Upper lobe of right lung (tissue), 1 donor: ENCODE results near the gene PLXNB2. TPM values are rescaled to one million over a fixed set of nuclear protein-coding genes. Genes with fewer than 3 reads are reported as not detected.
A peak's percentile ranks its signal among the peaks of the same experiment; 100 is the strongest.

Experiments
- ATAC-seq: fragments of 200-7000 bp; cut with Tn5 transposase; one replicate; pipeline ENCODE4 v1.9.1; 2020; ENCODE audit warnings: mild to moderate bottlenecking, moderate library complexity
- DNase-seq: peaks from one replicate; pipeline ENCODE4 v3.0.0-alpha.2; 2020
- H3K27ac ChIP-seq: fragments of 200-600 bp; one replicate; pipeline ENCODE4 v1.8.0; 2022
- H3K27me3 ChIP-seq: fragments of 200-600 bp; one replicate; pipeline ENCODE4 v1.8.0; 2022; ENCODE audit warnings: mild to moderate bottlenecking
- H3K36me3 ChIP-seq: fragments of 200-600 bp; one replicate; pipeline ENCODE4 v1.8.0; 2022
- H3K4me1 ChIP-seq: fragments of 200-600 bp; one replicate; pipeline ENCODE4 v1.8.0; 2022
- H3K4me3 ChIP-seq: fragments of 200-600 bp; one replicate; pipeline ENCODE4 v1.8.0; 2022; ENCODE audit warnings: mild to moderate bottlenecking
- H3K9me3 ChIP-seq: fragments of 200-600 bp; one replicate; pipeline ENCODE4 v1.8.0; 2022
- intact Hi-C: fragments of 100-400 bp; cut with DNase I; formaldehyde crosslinking; loops from one replicate; pipeline ENCODE4 v1.11.0; 2022
- total RNA-seq: library from RNA; stranded (reverse); fragmentation: NEBNext Ultra II Directional; extraction: Animal tissue kit (Norgen Biotek cat#: 25700); gene quantifications from one replicate; pipeline ENCODE4 v1.2.1, GENCODE V29; 2021
- TF ChIP-seq, protein P1 (sequence below): fragments of 200-600 bp; IDR thresholded peaks from one replicate; pipeline ENCODE4 v1.8.0; 2022; ENCODE audit warnings: antibody characterized with exemption
- donor health status: DM: no; HTN: yes; CAD: no; lungs with severe emphysema.

PLXNB2 gene
- total RNA-seq, 1 donor from 2014 or later: 308 TPM

DNA sequence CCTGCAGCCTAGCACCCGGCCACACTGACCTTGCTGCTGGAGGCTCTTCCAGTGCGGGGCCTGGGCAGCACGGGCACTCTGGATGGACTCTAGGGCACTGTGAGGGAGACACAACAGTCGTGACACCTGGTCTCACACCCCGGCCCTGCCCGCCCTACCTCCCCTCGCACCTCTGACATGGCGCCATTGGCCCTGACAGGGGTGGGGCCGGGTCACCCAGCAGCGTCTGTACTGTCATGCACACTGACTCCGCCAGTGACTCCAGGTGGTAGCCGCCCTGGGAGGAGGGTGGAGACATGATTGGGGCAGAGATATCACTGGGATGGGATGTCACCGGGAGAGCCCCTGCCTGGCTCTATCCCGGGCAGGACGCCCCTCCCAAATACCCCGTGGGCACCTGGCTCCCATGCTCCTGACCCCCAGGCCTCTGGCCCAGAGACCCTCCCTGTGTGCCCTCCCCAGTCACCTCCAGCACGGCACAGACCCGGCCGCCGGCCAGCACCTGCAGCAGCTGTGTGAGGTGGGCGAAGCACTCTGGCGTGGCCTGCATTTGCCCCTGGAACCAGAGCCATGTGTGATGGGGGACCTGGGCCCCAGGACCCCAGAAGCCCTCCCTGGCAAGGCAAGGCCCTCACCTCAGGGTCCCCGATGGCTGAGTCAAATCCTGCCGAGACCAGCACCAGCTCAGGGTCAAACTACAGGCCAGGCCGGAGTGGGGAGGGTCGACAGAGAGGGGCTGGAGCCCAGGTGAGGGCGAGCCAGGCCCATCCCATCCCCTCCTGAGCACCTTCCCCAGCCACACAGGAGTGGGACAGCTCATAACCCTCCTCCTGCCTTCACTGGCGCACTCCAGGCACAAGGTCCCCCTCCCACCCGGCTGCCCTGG lies 59.0 kb downstream of the PLXNB2 start:
- no peak for DNase-seq
- intact Hi-C loops: no loop called here
- Histone ChIP-seq H3K27me3 (no peaks in the 10 kb centered on the region), H3K9me3 (no peaks in the 10 kb centered on the region), H3K27ac (no peak overlapping the region), H3K4me3 (no peak overlapping the region), H3K36me3 (peaks cover 22% of the 10 kb centered on the region), H3K4me1 (peaks cover 25% of the 10 kb centered on the region)
- TF ChIP-seq, protein P1, sequence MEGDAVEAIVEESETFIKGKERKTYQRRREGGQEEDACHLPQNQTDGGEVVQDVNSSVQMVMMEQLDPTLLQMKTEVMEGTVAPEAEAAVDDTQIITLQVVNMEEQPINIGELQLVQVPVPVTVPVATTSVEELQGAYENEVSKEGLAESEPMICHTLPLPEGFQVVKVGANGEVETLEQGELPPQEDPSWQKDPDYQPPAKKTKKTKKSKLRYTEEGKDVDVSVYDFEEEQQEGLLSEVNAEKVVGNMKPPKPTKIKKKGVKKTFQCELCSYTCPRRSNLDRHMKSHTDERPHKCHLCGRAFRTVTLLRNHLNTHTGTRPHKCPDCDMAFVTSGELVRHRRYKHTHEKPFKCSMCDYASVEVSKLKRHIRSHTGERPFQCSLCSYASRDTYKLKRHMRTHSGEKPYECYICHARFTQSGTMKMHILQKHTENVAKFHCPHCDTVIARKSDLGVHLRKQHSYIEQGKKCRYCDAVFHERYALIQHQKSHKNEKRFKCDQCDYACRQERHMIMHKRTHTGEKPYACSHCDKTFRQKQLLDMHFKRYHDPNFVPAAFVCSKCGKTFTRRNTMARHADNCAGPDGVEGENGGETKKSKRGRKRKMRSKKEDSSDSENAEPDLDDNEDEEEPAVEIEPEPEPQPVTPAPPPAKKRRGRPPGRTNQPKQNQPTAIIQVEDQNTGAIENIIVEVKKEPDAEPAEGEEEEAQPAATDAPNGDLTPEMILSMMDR: no peak
- ATAC-seq: no peak

DNA sequence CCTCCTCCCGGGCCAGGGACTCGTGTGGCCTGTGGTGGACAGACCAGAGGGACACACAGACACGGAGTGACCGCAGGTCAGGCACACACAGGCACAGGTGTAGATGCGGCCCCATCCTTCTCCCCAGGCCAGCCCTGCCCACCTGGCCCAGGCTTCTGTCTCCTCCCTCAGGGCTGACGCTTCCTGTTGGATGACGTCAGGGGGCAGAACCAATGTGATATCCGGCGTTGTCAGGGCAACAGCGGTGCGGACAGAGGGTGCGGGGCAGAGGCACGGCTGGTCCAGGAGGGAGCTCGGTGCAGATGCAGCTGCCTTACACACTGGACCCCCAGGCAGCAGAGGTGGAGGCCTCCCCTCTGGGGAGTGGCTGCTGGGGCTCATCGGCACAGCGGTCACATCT lies 59.7 kb downstream of the PLXNB2 start:
- Histone ChIP-seq H3K4me1 (peaks cover 31% of the 10 kb centered on the region), H3K9me3 (no peaks in the 10 kb centered on the region), H3K4me3 (no peak overlapping the region), H3K27ac (no peak overlapping the region), H3K27me3 (no peaks in the 10 kb centered on the region), H3K36me3 (peaks cover 22% of the 10 kb centered on the region)
- DNase-seq (no peak), ATAC-seq (no peak)
- intact Hi-C loops: no loop called here
- TF ChIP-seq, protein P1: no peak

GRCh38 chr22:50246242-50247175 lies 60.9 kb downstream of the PLXNB2 start:
- Histone ChIP-seq H3K36me3 (peaks cover 22% of the 10 kb centered on the region), H3K9me3 (no peaks in the 10 kb centered on the region), H3K4me1 (peaks cover 44% of the 10 kb centered on the region), H3K27ac (no peak overlapping the region), H3K4me3 (no peak overlapping the region), H3K27me3 (no peaks in the 10 kb centered on the region)
- intact Hi-C loops: no loop called here
- TF ChIP-seq, protein P1: no peak
- no peak for ATAC-seq
- DNase-seq: no peak

GRCh38 chr22:50245214-50246072 lies 62.0 kb downstream of the PLXNB2 start:
- peak overlapping the region; percentile 88 for H3K27ac ChIP-seq
- intact Hi-C loops: no loop called here
- TF ChIP-seq, protein P1: no peak
- peak overlapping the region; percentile 87 for H3K4me3 ChIP-seq
- peaks cover 25% of the 10 kb centered on the region for H3K36me3 ChIP-seq
- ATAC-seq: peak; percentile 52
- no peak for DNase-seq
- peaks cover 53% of the 10 kb centered on the region for H3K4me1 ChIP-seq
- H3K27me3 ChIP-seq: no peaks in the 10 kb centered on the region
- no peaks in the 10 kb centered on the region for H3K9me3 ChIP-seq
